Myocyte (in vitro differentiated cells): ENCODE data around the gene SUPT4H1. TPM values are rescaled to one million over a fixed set of nuclear protein-coding genes. Genes with fewer than 3 reads are reported as not detected.

Experiments
- DNase-seq: peaks from one replicate; pipeline ENCODE4 v3.0.0-alpha.2; 2012; ENCODE audit warnings: low read depth
- total RNA-seq: library from RNA; depleted of rRNA; stranded (reverse); fragments of >200 nt; gene quantifications from 2 replicates; pipeline ENCODE4 v1.2.3, GENCODE V29; 2014

Gene SUPT4H1
- total RNA-seq, 1 donor from 2014 or later = 36.1 TPM

GRCh38 chr17:58365185-58365979, 13.4 kb upstream of the SUPT4H1 start:
- no peak for DNase-seq

- DNase-seq = no peak
Measured at GRCh38 chr17:58364270-58364942, 12.4 kb upstream of the SUPT4H1 start.

GRCh38 chr17:58363457-58364185, 11.6 kb upstream of the SUPT4H1 start:
- DNase-seq = no peak

GRCh38 chr17:58362368-58363014, 10.5 kb upstream of the SUPT4H1 start:
- no peak for DNase-seq

GRCh38 chr17:58360296-58361063, 8.5 kb upstream of the SUPT4H1 start:
- DNase-seq = peak; percentile 47

GRCh38 chr17:58358408-58359172, 6.6 kb upstream of the SUPT4H1 start:
- DNase-seq = no peak

GRCh38 chr17:58357312-58358297, 5.6 kb upstream of the SUPT4H1 start:
- no peak for DNase-seq

GRCh38 chr17:58356231-58356630, 4.2 kb upstream of the SUPT4H1 start:
- DNase-seq = no peak

GRCh38 chr17:58354541-58355216, 2.7 kb upstream of the SUPT4H1 start:
- no peak for DNase-seq

GRCh38 chr17:58353389-58353825, 1.4 kb upstream of the SUPT4H1 start:
- no peak for DNase-seq

- DNase-seq = peak; percentile 63
Measured at GRCh38 chr17:58352596-58353388, 791 bp upstream of the SUPT4H1 start.

GRCh38 chr17:58351182-58351581, 819 bp downstream of the SUPT4H1 start:
- DNase-seq = no peak

- no peak for DNase-seq
Measured at GRCh38 chr17:58348038-58348437, 4.0 kb downstream of the SUPT4H1 start.

- no peak for DNase-seq
Measured at GRCh38 chr17:58345500-58345899, 6.5 kb downstream of the SUPT4H1 start.

- no peak for DNase-seq
Measured at GRCh38 chr17:58344791-58345157, 7.2 kb downstream of the SUPT4H1 start.

- peak; percentile 54 for DNase-seq
Measured at GRCh38 chr17:58344047-58344790, 7.8 kb downstream of the SUPT4H1 start.

GRCh38 chr17:58343131-58343530, 8.9 kb downstream of the SUPT4H1 start:
- DNase-seq = no peak
